HepG2 (cell line): ENCODE data around the gene TNNI2. TPM values are rescaled to one million over a fixed set of nuclear protein-coding genes. Genes with fewer than 3 reads are reported as not detected.
"Not testable (repeated sequence)": the region's sequence is repeated elsewhere in the genome, so short reads cannot be mapped to it uniquely, and the experiment has no call there.

Experiments
- ATAC-seq: fragments of 200-7000 bp; cut with Tn5 transposase; 3 replicates; pipeline ENCODE4 v1.9.1; 2020; ENCODE audit warnings: mild to moderate bottlenecking, moderate library complexity
- BruUV-seq: library from RNA; stranded (reverse); fragments of 400-500 nt; replicated peaks from 2 replicates; lab custom pipeline; 2021; lab: Mats Ljungman, UMichigan
- CTCF ChIA-PET: fragments of 300-600 bp; formaldehyde crosslinking; extraction: SDS; loops from one replicate; lab custom pipeline; 2021; ENCODE audit warnings: low total read pairs, inconsistent platforms, low intra/inter-chr PET ratio; lab: Yijun Ruan, JAX
- POLR2A ChIA-PET: fragments of 350-600 bp; sonication (Branson Sonifier 250); formaldehyde crosslinking; loops from one replicate; lab custom pipeline; 2020; ENCODE audit warnings: antibody characterized with exemption, inconsistent platforms; lab: Yijun Ruan, JAX
- DNase-seq: peaks from one replicate; pipeline ENCODE4 v3.0.0-alpha.2; 2015; ENCODE audit warnings: low spot score
- FAIRE-seq: peaks from 3 replicates; lab custom pipeline; 2011; peaks lifted over from hg19 to GRCh38; lab: Jason Lieb, UNC
- H2AFZ ChIP-seq: one replicate; pipeline ENCODE4 v1.6.1; 2011; ENCODE audit warnings: low read length, inconsistent platforms
- H3K27ac ChIP-seq: fragments of 300-600 bp; 3 replicates; pipeline ENCODE4 v1.8.0; 2011; ENCODE audit warnings: mixed run types, mild to moderate bottlenecking, mixed read lengths, low read length, inconsistent platforms; ENCODE audit not compliant: insufficient read depth; ENCODE audit errors: extremely low read length
- H3K27me3 ChIP-seq, 2 experiments: fragments of 200-600 bp in 1 of 2; 2 replicates in 1 of 2; 3 replicates in 1 of 2; pipeline versions ENCODE4 v1.6.0 to v1.8.0; 2011; ENCODE audit warnings: low read length in 2 of 2, mild to moderate bottlenecking in 2 of 2, moderate library complexity in 2 of 2, inconsistent platforms in 1 of 2; ENCODE audit not compliant: insufficient read depth in 2 of 2, control insufficient read depth in 1 of 2
- H3K36me3 ChIP-seq, 2 experiments: fragments of 200-600 bp in 1 of 2; replicated peaks in 1 of 2; 2 replicates in 1 of 2; 3 replicates in 1 of 2; pipeline versions ENCODE4 v1.5.1 to v1.8.0; 2011; ENCODE audit warnings: low read length in 2 of 2, inconsistent platforms in 1 of 2; ENCODE audit not compliant: insufficient read depth in 2 of 2, control insufficient read depth in 1 of 2
- H3K4me1 ChIP-seq: 2 replicates; pipeline ENCODE4 v1.5.1; 2012; ENCODE audit warnings: low read length, inconsistent platforms; ENCODE audit not compliant: insufficient read depth
- H3K4me2 ChIP-seq: 2 replicates; pipeline ENCODE4 v1.6.0; 2011; ENCODE audit warnings: low read depth, low read length, inconsistent platforms
- H3K4me3 ChIP-seq, 3 experiments: fragments of 200-600 bp in 1 of 3; sonication (generic), shearing (Covaris generic) in 1 of 3; replicated peaks in 1 of 3; 2 replicates each; pipeline ENCODE4 v1.5.1; 2011 to 2016; ENCODE audit warnings: low read length in 3 of 3, inconsistent platforms in 2 of 3, low read depth in 2 of 3, mild to moderate bottlenecking in 2 of 3, control low read depth in 1 of 3, mixed read lengths in 1 of 3; ENCODE audit not compliant: insufficient read depth in 1 of 3
- H3K79me2 ChIP-seq: one replicate; pipeline ENCODE4 v1.6.1; 2011; ENCODE audit warnings: low read length, inconsistent platforms; ENCODE audit not compliant: insufficient read depth
- H3K9ac ChIP-seq: 2 replicates; pipeline ENCODE4 v1.6.0; 2011; ENCODE audit warnings: mild to moderate bottlenecking, low read depth, low read length, inconsistent platforms; ENCODE audit not compliant: insufficient read depth
- H3K9me3 ChIP-seq: 2 replicates; pipeline ENCODE4 v1.5.1; 2012; ENCODE audit warnings: mild to moderate bottlenecking, low read length
- H4K20me1 ChIP-seq: 2 replicates; pipeline ENCODE4 v1.6.0; 2011; ENCODE audit warnings: inconsistent platforms, mild to moderate bottlenecking, low read length, moderate library complexity; ENCODE audit not compliant: insufficient read depth
- JUN ChIP-seq: sonication (generic); formaldehyde crosslinking; IDR thresholded peaks from 2 replicates; pipeline ENCODE4 v1.4.0; 2020; ENCODE audit warnings: mild to moderate bottlenecking, missing genetic modification reagents
- NFRKB ChIP-seq: fragments of 450-650 bp; IDR thresholded peaks from 2 replicates; pipeline ENCODE4 v1.6.1; 2017
- YEATS4 ChIP-seq: sonication (generic); formaldehyde crosslinking; IDR thresholded peaks from 2 replicates; pipeline ENCODE4 v1.4.0; 2020; ENCODE audit warnings: missing genetic modification reagents, borderline replicate concordance
- ZNF7 ChIP-seq: IDR thresholded peaks from 2 replicates; pipeline ENCODE4 v1.6.1; 2016; ENCODE audit warnings: missing biosample characterization, missing genetic modification reagents
- WGBS: methylation state at CpG from one replicate; pipeline ENCODE4 v1.1.6; 2017; ENCODE audit warnings: low lambda C conversion rate; 5-methylcytosine and 5-hydroxymethylcytosine counted together
- in situ Hi-C: cut with HindIII; loops from 2 replicates; pipeline ENCODE4 v1.10.0; 2017; ENCODE audit warnings: low pct_unique_long_range_greater_than_20kb; ENCODE audit not compliant: extremely low pct_ligation_motif_present
- intact Hi-C: fragments of 100-400 bp; cut with micrococcal nuclease; formaldehyde crosslinking; loops from one replicate; pipeline ENCODE4 v1.10.0; 2022; ENCODE audit not compliant: unreplicated experiment
- polyA plus RNA-seq, 8 experiments: library from polyadenylated mRNA; depleted of rRNA in 3 of 8; stranded (reverse) in 7 of 8; unstranded in 1 of 8; fragments of >200 nt; fragmentation: Illumina TruSeq in 4 of 8; extraction: Trizol in 4 of 8; gene quantifications; 2 replicates each; pipeline versions ENCODE4 v1.2.1 to v1.2.3, GENCODE V29; 2011 to 2016; ENCODE audit warnings: low read depth in 4 of 8, missing spikeins in 1 of 8, mixed read lengths in 1 of 8; ENCODE audit not compliant: insufficient read depth in 1 of 8
- total RNA-seq, 5 experiments: library from RNA; depleted of rRNA; stranded (reverse); fragments of >200 nt; fragmentation: Illumina TruSeq; extraction: Trizol; gene quantifications; 2 replicates each; pipeline ENCODE4 v1.2.3, GENCODE V29; 2016; ENCODE audit warnings: low read depth in 1 of 5

Gene TNNI2
- total and polyA plus RNA-seq, 2 of the 13 experiments (the other 11 are each of a cell fraction or from before 2014, with no cell fraction given) = 7.2 to 12.0 TPM

DNA sequence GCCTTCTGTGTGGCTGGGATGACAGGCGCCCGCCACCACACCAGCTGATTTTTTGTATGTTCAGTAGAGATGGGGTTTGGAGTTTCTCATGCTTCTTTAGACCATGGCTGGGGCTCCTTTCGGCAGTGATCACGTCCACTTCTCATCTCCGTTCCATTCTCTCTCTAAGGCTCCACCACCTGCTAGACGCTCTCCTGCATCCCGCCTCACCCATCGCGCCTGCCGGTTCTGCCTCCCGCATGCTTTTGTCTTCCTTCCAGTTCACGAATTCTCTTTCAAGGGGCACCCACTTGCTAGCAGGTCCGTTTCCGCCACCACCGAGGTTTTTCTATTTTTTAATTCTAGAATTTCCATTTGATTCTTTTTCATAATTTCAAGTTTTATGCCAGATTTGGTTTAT lies 26.0 kb upstream of the TNNI2 start:
- no peaks in the 10 kb centered on the region for H3K36me3 ChIP-seq
- FAIRE-seq = no peak
- no peak for ATAC-seq
- CTCF ChIA-PET = no interaction called here
- WGBS = 65% methylated on average over 15 of the region's 15 CpGs
- no peaks in the 10 kb centered on the region for H3K4me1 ChIP-seq
- no peaks in the 10 kb centered on the region for H4K20me1 ChIP-seq
- no peak overlapping the region for H3K27ac ChIP-seq
- H3K9ac ChIP-seq = no peak overlapping the region
- no peaks in the 10 kb centered on the region for H3K79me2 ChIP-seq
- no peak for DNase-seq
- intact Hi-C loops (no loop called here), in situ Hi-C loops (no loop called here)
- H3K4me2 ChIP-seq = no peak overlapping the region
- H2AFZ ChIP-seq = no peak overlapping the region
- no TSS peak for BruUV-seq
- no peak overlapping the region for H3K4me3 ChIP-seq
- TF ChIP-seq JUN (CRISPR knock-in tag) = no peak
- no peak for TF ChIP-seq ZNF7
- TF ChIP-seq YEATS4 = no peak
- TF ChIP-seq NFRKB = no peak
- POLR2A ChIA-PET = no interaction called here
- peaks cover 3 to 56% of the 10 kb centered on the region in 2 experiments; a peak in 3 of 5 replicates for H3K27me3 ChIP-seq
- H3K9me3 ChIP-seq = no peaks in the 10 kb centered on the region

DNA sequence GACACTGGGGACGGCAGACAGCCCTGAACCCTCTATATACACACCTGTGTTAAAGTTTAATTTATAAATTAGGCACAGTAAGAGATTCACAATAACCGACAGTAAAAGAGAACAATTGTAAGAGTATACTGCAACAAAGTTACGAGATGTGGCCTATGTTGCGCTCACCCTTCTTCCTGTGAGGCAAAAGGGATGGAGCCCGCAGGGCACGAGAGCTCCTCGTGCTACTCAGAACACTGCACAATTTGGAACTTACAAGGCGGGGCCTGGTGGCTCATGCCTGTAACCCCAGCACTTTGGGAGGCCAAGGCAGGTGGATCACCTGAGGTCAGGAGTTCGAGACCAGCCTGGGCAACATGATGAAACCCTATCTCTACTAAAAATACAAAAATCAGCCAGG lies 25.4 kb upstream of the TNNI2 start:
- in situ Hi-C loops, ATAC-seq, FAIRE-seq, H3K9ac ChIP-seq, H3K4me2 ChIP-seq, POLR2A ChIA-PET, CTCF ChIA-PET, H3K27ac ChIP-seq, H4K20me1 ChIP-seq, H3K4me1 ChIP-seq, BruUV-seq, intact Hi-C loops, H3K9me3 ChIP-seq, DNase-seq, H3K4me3 ChIP-seq, H3K36me3 ChIP-seq, H2AFZ ChIP-seq, H3K79me2 ChIP-seq: not testable (repeated sequence)
- 57% methylated on average over 8 of the region's 9 CpGs for WGBS
- peaks cover 3 to 55% of the 10 kb centered on the region in 2 experiments; a peak in 3 of 5 replicates for H3K27me3 ChIP-seq
